Smooth muscle cell of the pulmonary artery (primary cell): ENCODE data around the gene ZIC3. TPM values are rescaled to one million over a fixed set of nuclear protein-coding genes. Genes with fewer than 3 reads are reported as not detected.

Experiments used
- total RNA-seq: library from RNA; depleted of rRNA; stranded (reverse); fragments of >200 nt; gene quantifications from 2 replicates; pipeline ENCODE4 v1.2.3, GENCODE V29; 2014

The ZIC3 gene
- not detected in 2 replicates for total RNA-seq

GRCh38 chrX:137565921-137566745 is at the start of gene ZIC3:
Gene ZIC3, plus strand, starts transcription at chrX:137566127. Its CDS starts 565 bp downstream, at chrX:137566692.

